ENCODE data around the gene STK39. TPM values are rescaled to one million over a fixed set of nuclear protein-coding genes. Genes with fewer than 3 reads are reported as not detected.

Gene STK39
- total and polyA plus RNA-seq, 2 of the 4 experiments (the other 2 are of a cell fraction): 11.8 to 16.4 TPM

GRCh38 chr2:167925758-167926157 lies 321.6 kb downstream of the STK39 start:
- H3K56ac ChIP-seq (ENCODE audit: extremely low read depth, insufficient read depth, low read length): no peak overlapping the region
- dilution Hi-C loops (cut with HindIII; ENCODE audit: low sequenced_read_pairs, unreplicated experiment): no loop called here
- ChIA-PET POLR2A (ENCODE audit: unreplicated experiment) (no interaction called here), CTCF (no interaction called here)
- H2BK20ac ChIP-seq (ENCODE audit: low read depth, low read length): no peak overlapping the region
- no peak overlapping the region for H2BK120ac ChIP-seq (ENCODE audit: low read depth, low read length)
- H2BK15ac ChIP-seq (ENCODE audit: low read depth, low read length): no peak overlapping the region
- no peaks in the 10 kb centered on the region for H3K4me1 ChIP-seq (ENCODE audit: control insufficient read depth, insufficient read depth, low read length)
- H3K23ac ChIP-seq (ENCODE audit: low read depth, low read length): no peak overlapping the region
- no peak overlapping the region for H3K4ac ChIP-seq (ENCODE audit: low read depth, low read length)
- no peaks in the 10 kb centered on the region for H3K36me3 ChIP-seq (ENCODE audit: control insufficient read depth, insufficient read depth, low read length)
- H4K5ac ChIP-seq (ENCODE audit: low read depth, low read length): no peak overlapping the region
- no peak overlapping the region for H3K14ac ChIP-seq (replicated peaks; ENCODE audit: low read depth, low read length)
- no peak overlapping the region for H3K9ac ChIP-seq (ENCODE audit: low read depth, low read length)
- intact Hi-C loops (cut with micrococcal nuclease): no loop called here
- no peaks in the 10 kb centered on the region for H4K20me1 ChIP-seq (ENCODE audit: insufficient read depth, low read length)
- no peak overlapping the region for H2AFZ ChIP-seq (replicated peaks; ENCODE audit: low read length, poor library complexity)
- no peak overlapping the region for H3K27ac ChIP-seq (ENCODE audit: insufficient read depth, low read length)
- H2AK5ac ChIP-seq (ENCODE audit: low read depth, low read length): no peak overlapping the region
- TF ChIP-seq RAD21 (IDR thresholded peaks at IDR 0.05; ENCODE audit: low read length) (no peak), MAFK (IDR thresholded peaks at IDR 0.05; ENCODE audit: low read depth, low read length) (no peak), ELK1 (IDR thresholded peaks at IDR 0.05; ENCODE audit: borderline replicate concordance, low read depth, low read length) (no peak), RCOR1 (IDR thresholded peaks at IDR 0.05; ENCODE audit: insufficient replicate concordance, low read length) (no peak), SMC3 (IDR thresholded peaks at IDR 0.05; ENCODE audit: low read depth, low read length) (no peak)
- WGBS, 2 experiments (ENCODE audit: extremely low coverage in 2 of 2, insufficient read length in 1 of 2): 6% methylated on average over 2 of the region's 2 CpGs; no CpG with 5 or more reads in 1 of the 2 experiments
- no peak for ATAC-seq (ENCODE audit: low read depth)
- DNase-seq: no peak
- no peak overlapping the region for H2AK9ac ChIP-seq (replicated peaks; ENCODE audit: low read depth, low read length, poor library complexity)
- no TSS peak for BruUV-seq (replicated peaks)
- H3K9me1 ChIP-seq (ENCODE audit: insufficient read depth, low read length): no peaks in the 10 kb centered on the region
- peaks cover 4% of the 10 kb centered on the region; the same call in 1 of the 2 replicates for H3K27me3 ChIP-seq (ENCODE audit: control insufficient read depth, insufficient read depth, low read length)
- no peak overlapping the region for H2BK5ac ChIP-seq (ENCODE audit: low read depth, low read length, poor library complexity, severe bottlenecking)
- no peak overlapping the region for H3K4me2 ChIP-seq (ENCODE audit: low read depth, low read length)
- in situ Hi-C loops (cut with MboI; ENCODE audit: low sequenced_read_pairs): no loop called here
- no peaks in the 10 kb centered on the region for H3K9me3 ChIP-seq (ENCODE audit: control insufficient read depth, insufficient read depth, low read length)
- no peak overlapping the region for H3K18ac ChIP-seq (ENCODE audit: low read depth, low read length)
- no peaks in the 10 kb centered on the region for H3K79me1 ChIP-seq (ENCODE audit: low read depth in 1 of 2, low read length in 2 of 2)
- H4K8ac ChIP-seq (ENCODE audit: low read depth in 2 of 2, low read length in 2 of 2): no peak overlapping the region
- H4K91ac ChIP-seq (ENCODE audit: insufficient read depth, low read depth, low read length): no peak overlapping the region
- no peak overlapping the region for H3K4me3 ChIP-seq (ENCODE audit: insufficient read depth, low read depth, low read length)
